Activated naive CD4-positive, alpha-beta T cell (primary cell): ENCODE data around the gene CCDC137.
A peak's percentile ranks its signal among the peaks of the same experiment; 100 is the strongest.

Source experiments
- DNase-seq, 4 experiments: peaks; one replicate each; lab custom pipeline; 2025; lab: John Stamatoyannopoulos, UW

Gene CCDC137

DNA sequence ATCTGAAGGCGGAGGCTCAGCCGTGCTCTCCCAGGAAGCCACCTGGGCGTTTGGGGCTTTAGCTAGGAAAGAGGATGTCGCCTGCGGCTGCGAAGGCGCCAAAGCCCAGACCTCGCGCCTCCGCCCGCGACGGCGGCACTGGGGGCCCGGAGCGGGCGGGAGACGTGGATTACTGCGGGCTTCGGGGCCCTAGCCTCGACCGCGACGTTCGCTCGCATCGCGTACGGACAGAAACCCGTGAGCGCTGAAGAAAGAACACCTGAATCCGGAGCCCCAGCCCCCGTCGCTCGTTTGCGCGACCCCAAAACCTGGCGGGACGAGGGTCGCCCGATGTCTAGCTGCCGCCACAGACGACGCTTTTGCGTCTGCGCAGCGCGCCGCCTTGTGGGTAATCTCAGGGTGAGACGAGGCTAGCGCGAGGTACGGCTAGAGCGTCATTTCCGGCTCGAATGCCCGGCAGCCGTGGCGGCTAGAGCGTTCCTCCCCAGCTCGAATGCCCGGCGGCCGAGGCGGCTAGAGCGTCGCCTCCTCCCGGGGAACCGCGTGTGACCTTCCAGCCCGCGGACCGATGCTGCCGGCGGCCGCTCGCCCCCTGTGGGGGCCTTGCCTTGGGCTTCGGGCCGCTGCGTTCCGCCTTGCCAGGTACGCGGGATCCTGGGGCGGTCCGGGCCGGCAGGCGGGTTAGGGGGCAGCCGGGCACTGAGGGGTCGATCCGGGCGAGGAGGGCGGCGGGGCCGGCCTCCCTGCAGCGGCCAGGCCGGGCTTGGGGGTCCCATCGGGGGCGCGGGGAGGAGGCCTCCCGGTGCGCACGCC lies 36.6 kb downstream of the CCDC137 start, which contains the start of gene MRPL12:
Gene MRPL12, plus strand, starts transcription at position 434 of the 813 bp plus-strand sequence. Its CDS starts 135 bp downstream, at position 569.
- DNase-seq, result peak; percentile 63 to 83 (median 79)

DNA sequence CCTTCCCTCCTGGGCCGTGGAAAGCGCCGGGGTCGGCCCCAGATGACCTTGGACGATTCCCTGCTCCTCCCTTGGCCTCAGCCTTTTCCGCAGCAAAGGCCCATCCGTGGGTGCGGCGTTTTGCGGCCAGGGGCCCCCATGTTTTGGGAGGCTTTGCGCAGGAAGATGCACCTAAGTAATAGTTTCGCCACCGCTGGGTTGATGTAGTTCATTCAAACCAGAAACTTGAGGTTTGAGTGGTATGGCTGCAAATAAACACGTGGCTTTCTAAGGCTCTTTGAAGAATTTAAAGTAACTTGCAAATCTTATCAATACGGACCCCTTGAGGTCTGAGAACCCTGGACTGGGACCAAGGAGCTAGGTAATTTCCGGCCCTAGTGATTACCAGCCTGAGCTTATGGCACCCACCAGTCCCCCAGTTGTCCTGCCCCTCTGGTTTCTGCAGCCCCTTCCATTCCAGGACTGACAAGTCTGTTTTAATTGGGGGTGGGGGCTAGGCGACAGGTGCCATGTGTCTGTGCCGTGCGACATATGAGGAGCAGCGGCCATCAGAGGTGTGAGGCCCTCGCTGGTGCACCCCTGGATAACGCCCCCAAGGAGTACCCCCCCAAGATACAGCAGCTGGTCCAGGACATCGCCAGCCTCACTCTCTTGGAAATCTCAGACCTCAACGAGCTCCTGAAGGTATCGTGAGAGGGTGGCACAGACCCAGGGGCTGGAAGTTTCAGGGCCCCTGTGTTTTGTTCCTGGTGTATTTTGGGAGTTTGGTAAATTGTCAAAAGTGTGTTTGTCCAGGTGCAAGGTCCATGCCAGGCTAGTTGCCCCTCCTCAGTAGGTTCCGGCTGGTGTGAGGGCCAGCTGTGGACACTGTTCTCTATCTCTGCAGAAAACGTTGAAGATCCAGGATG lies 37.5 kb downstream of the CCDC137 start:
- DNase-seq, result no peak

DNA sequence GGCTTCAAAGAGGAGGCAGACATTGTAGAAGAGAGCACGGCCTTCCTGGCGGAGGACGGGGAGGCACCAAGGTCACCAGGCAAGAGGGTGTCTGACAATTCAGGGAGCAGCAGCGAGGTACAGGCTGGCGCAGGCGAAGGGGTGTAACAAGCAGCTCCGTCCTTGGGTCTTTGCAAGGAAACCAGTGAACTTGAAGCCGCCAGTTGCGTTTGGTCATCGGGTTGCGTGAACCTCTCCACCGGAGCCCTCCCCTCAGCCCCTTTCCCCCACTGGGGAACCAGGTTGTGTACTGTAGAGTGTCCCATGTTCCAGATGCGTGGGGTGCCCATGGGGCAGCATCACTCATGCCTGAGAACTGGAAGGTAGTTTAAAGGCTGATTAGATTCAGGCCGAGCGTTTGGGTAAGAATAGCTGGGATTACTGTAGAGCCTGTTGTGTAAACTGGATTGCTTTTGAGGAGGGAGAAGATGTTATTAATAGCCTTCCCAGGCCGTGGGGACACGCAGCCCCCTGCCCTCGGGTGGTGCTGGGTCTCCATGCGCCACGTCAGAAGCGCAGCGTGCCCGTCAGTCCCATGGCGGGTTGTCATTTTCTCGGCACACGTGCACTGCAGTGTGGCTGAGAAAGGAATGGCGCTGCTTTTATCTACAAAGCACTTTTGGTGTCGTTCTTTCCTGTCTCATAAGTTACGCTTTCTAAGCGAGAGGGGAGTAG lies 39.1 kb downstream of the CCDC137 start:
- DNase-seq, result no peak

DNA sequence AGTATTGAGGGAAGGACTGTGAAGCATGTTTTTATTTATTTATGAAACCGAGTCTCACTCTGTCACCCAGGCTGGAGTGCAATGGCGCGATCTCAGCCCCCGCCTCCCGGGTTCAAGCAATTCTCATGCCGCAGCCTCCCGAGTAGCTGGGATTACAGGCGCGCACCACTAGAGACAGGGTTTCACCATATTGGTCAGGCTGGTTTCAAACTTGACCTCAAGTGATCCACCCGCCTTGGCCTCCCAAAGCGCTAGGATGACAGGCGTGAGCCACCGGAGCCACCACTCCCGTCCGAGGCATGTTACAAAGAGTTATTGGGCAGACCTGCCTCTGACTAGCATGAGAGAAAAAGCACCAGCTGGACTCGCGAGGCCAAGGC lies 39.7 kb downstream of the CCDC137 start:
- no peak for DNase-seq

DNA sequence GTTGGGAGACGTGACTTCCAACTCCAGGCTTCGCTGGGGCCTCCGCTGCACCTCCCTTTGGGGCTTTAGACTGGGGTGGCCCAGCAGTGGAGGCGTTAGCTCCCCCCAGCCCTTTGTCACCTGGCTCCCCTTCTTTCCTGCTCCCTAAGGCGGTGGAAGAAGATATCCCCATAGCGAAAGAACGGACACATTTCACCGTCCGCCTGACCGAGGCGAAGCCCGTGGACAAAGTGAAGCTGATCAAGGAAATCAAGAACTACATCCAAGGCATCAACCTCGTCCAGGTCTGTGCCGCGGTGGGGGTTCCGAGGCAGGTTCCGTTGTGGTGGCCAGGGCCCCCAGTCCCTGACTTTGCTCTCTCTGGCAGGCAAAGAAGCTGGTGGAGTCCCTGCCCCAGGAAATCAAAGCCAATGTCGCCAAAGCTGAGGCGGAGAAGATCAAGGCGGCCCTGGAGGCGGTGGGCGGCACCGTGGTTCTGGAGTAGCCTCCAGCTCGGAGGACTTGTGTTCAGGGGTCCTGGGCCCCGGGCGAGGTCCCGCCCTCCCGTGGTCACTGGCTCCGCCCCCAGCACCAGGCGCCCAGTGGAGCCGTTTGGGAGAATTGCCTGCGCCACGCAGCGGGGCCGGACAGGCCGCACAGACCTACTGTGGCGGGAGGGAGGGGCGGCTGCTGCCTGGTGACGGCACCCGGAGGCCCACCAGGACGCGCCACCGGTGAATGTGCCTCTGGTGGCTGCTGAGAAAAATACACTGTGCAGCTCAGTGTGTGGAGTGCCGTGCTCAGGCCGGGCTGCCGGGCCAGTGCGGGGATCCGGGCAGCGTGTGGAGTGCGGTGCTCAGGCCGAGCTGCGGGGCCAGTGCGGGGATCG lies 40.5 kb downstream of the CCDC137 start:
- no peak for DNase-seq

DNA sequence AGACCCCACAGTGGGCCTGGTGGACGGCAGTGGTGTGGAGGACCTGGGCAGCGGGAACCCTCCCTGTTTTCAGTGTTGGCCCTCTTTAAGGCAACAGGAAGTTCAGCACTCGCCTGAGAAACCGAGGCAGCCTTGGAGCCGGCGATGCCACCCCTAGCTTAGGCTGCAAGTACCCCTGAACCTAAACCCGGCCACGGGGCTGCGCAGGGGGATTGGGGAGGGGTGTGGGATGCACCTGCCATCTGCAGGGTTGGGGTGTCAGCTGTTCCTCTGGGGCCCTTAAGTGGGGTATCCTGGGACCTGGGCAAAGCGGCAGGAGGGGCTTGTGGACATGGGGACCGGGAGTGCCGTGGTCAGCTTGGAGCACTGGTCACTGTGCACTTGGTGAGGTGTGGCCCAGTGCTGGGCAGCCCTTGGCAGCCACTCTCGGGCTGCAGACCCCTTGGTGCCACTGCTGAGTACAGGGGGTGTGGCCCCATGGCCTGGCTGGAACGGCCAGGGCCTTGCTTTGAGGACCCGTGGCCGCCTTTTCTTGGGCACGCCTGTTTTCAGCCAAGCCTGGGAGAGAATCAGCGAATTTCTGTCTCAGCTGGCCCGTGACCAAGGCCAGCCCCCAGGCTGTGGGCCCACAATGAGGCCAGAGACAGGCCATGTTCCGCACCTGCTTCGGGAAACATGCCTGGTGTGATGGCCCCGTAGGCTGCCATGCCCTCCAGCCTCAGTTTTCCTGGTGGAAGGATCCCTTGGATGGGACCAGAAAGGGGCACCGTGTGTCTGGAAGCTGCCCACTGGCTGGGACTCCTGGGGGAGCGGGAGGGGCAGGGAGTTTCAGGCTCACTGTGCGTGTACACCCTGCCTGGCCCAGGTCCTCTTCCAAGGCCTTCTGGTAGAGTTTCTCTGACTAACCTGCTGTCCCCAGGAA lies 41.4 kb downstream of the CCDC137 start:
- DNase-seq, result no peak

DNA sequence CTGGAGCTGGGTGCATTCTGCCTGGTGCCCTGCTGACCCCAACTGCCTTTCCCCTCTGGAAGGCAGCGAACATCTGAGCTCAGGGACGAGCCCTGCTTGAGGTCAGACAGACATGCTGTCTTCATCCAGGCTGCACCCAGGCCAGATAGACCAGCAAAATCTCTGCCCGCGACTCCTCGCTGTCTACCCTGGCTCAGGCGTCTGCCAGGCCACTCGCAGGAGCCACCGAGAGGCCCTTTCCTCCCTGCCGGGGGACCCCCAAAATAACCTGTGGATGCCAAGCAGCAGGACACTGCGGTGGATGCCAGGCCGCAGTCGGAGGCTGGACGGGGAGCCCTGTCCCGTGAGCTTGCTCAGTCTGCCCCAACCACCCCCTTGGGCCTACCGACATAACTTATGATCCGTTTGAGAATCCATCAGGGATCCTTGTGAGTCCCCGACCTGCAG lies 42.2 kb downstream of the CCDC137 start:
- no peak for DNase-seq

DNA sequence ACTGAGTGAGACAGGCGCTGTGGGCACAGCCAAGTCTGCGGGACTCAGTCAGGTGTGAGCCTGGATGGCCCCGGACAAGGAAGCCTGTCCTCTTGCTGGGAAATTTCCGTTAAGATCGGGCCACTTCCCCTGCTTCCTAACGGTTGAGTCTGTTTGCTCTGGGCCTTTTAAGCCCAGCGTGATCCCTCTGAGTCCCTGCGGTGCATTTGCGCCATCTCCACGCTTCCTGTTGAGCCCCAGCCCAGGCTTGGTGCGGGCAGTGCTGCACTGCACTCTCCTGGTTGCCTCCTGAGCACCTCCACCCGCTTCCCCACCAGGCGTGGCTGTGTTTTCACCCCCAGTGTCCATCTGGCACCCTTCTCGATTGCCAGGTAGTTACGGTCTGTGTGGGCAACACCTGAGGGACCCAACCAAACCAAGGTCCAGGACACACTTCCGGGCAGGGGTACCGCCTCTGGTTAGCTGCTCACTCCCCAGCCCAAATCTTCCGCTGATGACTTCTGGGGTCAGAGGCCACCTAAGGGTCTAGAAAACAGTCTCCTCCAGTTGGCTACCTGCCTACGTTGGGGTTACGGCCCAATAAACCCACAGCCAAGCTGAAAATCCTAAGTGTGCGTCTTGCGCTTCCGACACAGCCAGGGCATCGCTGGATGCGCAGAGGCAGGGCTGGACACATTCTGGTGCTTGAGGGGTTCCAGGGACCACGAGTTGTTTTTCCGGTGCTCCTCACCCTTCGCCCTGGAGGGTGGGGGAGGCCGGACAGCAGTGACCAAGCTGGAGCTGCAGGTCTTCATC lies 44.2 kb downstream of the CCDC137 start:
- DNase-seq, result no peak

DNA sequence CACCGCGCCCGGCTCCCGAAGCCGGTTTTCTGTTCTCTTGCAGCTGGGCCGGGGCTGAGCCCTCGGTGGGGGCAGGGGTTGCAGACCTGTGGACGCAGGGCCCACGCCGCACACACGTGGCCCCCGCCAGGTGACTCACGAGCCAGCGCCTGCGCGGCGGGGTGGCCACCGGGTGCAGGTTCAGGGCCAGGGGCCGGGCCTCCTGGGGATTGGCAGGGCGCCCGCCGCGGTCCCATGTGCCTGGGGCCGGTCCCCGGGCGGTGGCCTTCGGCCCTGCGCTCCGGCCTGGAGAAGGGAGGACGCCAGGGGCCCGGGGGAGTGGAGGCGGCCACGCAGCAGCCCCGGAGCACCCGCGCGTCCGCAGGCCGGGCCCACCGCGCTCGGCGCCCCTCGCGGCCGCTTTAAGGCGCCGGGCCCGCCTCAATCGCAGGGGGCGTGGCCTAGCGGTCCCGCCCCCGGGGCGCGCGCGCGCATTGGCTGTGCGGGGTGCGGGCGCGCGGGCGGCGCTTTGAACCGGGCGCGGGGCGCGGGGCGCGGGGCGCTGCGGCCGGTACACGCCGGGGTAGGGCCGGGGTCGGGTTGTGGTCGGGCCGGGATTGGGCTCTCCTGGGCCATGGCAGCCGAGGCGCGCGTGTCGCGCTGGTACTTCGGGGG lies 45.4 kb downstream of the CCDC137 start, which contains the start of gene SLC25A10:
Gene SLC25A10, plus strand, starts transcription at position 471 of the 654 bp plus-strand sequence. Its CDS starts 143 bp downstream, at position 614.
- DNase-seq, result peak; percentile 51 to 76 (median 58)

DNA sequence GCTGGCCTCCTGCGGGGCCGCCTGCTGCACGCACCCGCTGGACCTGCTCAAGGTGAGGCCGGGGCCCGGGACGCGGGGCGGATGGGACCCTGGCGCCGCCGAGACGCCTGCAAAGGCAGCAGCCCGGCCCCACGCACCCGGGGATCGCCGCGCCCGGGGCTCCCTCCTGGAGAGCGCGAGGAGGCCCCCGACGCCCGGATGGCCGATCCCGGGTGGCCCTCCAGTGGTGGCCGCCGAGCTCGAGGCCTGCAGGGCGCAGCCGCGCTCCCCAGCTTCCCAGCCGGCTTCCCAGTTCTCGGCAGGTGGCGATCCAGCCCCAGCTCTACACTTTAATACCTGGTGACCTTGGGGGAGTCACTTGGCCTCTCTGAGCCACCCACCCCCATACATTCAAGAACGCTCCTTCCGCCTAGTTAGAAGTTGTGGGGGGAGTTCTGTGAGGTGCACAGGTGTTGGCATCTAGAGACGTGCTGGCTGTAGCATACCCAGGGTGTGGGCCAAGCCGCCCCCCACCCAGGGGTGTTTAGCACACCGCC lies 46.0 kb downstream of the CCDC137 start:
- no peak for DNase-seq

DNA sequence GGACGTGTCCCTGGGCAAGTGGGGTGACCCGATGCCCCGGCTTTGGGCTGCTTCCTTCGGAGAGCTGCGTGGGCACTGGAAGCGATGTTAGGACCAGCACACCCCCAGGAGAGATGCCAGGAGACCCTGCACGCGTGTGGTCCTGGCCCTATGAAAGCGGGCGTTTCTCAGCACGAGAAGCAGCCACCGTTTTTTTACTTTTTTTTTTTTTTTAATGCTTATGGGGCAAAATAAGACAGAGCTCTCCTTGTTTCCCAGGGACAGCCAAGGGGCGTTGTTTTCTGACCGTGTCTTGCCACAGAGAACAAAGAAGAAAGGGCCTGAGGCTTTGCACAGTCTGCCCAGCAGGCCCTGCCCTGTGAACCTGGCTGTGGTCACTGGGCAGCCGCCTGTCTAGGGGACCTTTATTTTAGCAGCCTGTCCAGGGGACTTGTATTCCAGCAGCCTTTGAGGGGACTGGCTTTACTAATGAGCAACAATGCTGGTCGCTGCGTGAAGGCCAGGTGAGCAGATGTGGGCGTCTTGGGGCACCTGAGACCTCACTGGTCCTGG lies 46.5 kb downstream of the CCDC137 start:
- DNase-seq, result no peak

DNA sequence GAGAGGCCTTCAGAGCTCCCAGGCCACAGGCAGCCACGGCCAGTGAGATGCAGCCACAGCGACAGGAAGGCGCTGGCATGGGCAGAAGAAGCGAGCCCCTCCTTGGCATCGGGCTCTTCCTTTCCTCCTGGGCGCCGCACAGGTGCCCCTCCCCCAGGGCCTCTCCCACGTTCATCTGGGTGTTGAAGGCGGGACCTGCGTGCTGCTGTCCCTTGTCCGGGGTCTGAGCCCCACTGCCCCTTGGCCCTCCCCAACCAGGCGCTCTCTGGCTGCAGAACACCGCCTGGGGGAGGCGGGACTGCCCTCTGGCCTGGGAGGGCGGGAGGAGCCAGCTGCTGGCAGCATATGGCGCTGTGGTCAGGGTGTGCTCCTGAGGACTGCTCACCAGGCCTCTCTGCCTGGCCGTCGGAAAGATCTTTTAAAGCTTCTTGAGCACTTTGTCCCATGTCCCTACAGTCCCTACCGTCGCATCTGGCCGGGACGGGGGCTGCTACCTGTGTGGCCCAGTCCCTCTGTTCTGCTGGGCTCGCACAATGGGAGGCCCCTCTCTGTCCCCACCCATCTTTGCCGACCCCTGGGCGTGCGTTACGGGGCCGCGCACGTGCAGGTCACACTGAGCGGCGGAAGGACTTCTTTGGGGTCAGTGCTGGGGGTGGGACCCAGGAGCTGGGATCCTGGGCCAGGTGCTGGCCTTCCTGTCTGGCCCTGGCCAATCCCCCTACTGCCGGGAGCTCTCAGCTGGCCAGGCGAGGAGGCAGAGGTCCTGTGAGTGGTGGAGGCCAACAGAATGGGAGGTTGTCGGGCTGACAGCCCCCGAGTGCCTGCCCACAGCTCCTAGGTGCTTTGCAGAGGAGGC lies 47.2 kb downstream of the CCDC137 start:
- no peak for DNase-seq

DNA sequence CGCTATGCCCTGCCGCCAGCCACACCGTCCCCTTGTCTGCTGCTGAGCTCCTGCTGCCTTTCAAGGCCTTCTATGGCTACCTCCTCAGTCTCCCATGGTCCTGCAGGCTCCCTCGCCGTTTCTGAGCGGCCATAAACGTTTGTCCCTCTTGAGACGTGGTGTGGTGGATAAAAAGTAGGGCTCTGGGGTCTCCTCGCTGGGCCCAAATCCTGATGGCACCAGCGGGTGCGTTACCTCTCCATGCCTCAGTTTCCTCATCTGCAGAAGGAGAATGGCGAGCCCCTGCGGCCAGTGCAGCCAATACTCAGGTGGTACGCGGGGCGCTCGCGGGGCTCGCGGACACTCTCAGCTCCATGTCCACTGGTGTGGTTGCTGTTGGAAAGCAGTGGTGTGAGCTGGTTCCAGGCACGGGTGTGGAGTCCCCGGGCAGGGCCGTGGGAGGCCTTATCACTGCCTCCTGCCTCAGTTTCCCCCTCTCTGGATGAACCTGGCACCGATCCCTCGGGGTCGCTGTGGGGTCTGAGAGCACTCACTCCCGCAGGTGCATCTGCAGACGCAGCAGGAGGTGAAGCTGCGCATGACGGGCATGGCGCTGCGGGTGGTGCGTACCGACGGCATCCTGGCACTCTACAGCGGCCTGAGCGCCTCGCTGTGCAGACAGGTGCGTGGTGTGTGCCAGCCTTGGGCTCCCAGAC lies 48.0 kb downstream of the CCDC137 start:
- DNase-seq, result no peak

DNA sequence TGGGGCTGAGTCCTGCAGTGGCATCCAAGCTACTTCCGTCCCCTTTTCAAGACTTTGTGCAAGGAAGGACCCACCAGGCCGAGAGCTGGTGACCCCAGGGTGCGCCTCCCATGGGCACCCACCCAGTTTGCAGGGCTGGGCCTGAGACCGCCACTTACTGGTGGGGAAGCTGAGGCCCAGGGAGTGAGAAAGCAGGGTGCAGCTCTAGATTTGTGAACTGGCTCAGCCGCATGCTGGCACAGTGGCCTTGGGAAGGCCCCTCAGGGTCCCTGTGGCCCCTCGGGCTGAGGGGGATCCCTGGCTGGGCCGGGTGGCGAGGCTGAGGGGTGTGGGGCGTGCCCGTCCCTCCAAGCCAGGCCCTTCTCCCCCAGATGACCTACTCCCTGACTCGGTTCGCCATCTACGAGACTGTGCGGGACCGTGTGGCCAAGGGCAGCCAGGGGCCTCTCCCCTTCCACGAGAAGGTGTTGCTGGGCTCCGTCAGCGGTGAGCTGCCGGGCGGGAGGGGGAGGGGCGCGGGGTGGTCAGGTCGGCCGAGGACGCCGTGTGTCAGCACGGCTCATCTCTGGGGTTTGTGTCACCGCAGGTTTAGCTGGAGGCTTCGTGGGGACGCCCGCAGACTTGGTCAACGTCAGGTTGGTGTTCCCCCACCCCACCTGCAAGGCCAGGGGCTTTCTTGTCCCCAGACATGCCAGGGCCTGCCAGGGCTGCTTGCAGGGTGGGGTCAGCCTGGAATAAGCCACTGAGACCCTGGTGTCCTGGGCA lies 48.8 kb downstream of the CCDC137 start:
- no peak for DNase-seq

DNA sequence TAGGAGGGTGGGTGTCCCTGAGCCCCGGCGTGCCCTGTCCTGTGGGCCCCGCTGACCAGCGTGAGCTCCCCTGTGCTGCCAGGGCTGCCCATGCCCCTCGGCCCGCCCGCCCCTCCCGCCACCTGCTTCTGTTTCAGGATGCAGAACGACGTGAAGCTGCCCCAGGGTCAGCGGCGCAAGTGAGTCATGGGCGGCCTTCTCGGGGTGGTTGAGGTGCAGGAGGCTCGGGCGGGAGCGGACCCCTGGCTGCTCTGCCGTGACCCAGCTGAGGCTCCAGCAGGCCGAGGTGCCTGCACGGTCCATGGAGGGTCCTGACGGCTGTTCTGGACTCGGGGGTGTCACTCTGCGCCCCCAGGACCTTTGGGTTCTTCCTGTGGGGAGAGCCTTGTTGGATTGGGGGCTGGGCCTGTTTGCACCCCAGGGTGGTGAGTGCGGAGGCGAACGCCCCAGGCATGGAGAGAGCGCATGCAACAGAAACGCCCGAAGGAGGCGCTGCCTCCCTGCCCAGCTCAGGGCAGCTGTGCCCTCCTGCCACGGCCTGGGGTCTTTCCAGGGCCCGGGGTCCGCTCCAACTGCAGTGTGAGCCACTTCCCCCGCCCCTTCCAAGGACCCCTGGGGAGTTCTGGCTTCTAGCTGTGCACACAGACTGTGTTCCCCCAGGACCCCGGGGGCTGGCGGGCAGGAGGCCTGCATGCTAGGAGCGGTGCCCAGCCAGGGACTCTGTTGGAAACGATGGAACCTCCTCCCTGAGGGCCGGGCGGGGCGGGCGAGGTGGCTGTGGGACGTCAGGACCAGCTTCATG lies 49.5 kb downstream of the CCDC137 start:
- DNase-seq, result no peak
